Skin of body (tissue), 2 donors: ENCODE data around the gene RAD51. TPM values are rescaled to one million over a fixed set of nuclear protein-coding genes. Genes with fewer than 3 reads are reported as not detected.

Source experiments
- DNase-seq: peaks from one replicate; lab custom pipeline; 2025; lab: John Stamatoyannopoulos, UW
- total RNA-seq: library from RNA; depleted of rRNA; stranded (reverse); fragments of >200 nt; gene quantifications from one replicate; pipeline ENCODE4 v1.2.3, GENCODE V29; 2014

RAD51 gene
- total RNA-seq, 1 donor from 2014 or later = 3.7 TPM

DNA sequence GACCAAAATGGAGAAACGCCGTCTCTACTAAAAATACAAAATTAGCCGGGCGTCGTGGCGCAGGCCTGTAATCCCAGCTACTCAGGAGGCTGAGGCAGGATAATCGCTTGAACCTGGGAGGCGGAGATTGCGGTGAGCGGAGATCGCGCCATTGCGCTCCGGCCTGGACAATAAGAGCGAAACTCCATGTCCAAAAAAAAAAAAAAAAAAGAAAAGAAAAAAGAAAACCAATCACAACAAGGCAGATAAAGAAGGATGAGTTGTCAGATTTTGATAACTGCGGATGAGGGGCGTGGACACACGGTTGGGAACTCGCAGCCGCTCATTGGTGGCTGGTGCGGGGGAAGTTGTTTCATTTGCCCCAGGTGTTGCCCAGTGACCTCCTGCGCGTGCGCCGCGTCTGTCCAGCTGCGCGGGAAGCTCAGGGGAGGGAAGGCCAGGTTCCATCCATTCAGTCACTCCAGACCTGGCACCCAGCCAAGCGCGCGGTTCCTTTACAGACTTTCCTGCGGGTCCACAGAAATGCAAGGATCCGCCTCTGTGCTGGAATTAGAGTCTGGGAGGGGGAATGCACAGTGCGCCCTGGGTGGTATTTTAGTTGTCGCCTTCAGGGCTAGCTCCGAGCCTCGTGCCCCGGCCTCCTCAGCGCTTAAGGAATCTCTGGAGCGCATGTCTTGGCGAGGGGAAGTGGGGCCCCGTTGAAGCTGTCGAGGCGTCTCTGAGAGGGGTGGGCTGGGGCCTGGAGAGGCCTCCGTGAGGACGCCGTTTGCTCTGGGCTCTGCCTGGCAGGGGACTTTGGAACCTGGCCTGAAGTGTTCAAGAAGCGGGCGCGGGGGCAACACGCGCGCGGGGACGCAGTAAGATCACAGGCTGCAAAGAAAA is 68.2 kb downstream of the RAD51 start:
- peak; percentile 57 for DNase-seq

DNA sequence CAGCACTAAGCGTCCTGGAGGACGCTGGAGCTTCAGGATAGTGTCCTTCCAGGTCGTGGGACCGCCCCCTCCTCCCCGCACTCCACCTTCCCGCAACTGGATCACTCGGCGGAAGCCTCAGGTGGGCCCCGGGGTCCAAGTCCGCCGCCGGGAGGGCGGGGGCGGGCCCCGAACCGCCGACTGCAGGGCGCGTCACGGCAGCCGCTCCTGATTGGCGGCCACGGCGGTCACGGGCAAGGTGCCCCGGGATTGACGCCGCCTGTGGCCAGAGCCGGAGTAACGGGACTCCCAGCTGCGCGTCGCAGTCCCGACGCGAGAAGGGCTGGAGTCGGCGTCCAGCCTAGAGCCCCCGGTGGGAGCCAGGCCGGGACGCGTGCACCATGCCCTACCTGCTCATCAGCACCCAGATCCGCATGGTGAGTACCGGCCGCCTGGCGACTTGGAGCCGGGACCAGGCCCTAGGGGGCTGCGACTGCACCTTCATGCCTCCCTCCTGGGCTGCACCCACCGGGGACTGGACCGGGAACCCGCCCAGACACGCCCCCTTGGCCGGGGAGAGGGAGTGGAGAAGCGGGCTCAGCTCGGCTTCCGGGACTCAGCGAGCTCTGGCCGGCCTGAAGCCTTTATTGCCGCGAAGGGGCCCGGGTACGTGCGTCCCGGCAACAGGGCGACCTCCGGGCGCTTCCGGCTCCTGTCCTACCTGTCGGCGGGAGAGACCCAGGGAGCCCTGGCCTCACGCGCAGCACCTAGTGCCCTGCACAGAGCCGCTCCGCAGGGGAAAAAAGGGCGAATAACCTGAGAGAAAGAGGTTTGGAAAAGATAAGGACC is 69.0 kb downstream of the RAD51 start, which contains the start of gene GCHFR:
GCHFR (plus strand) TSS at position 268 of the 828 bp plus-strand sequence; CDS start at position 381, 113 bp downstream.
- peak; percentile 52 for DNase-seq

DNA sequence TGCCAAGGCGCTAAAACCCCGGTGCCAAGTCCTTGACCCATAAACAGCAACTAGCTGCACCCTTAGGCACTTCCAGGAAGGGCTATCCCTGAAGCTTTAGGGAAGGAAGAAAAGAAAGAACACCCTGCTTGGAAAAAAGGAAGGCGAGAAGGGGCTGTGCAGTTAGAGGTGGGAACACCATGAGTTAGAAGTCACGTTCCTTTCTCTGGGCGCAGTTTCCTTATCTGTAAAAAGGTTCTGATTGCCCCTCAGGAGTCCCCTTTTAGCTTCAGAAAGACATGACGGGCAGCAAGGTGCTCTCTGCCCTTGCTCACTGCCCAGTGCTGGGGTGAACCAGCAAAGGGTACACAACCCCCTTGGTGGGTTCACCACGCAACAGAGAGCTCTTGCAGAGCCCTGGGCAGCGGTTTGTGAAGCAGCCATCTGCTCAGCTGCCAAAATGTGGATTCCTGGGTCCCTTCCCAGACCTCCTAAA is 69.7 kb downstream of the RAD51 start:
- peak; percentile 51 for DNase-seq

DNA sequence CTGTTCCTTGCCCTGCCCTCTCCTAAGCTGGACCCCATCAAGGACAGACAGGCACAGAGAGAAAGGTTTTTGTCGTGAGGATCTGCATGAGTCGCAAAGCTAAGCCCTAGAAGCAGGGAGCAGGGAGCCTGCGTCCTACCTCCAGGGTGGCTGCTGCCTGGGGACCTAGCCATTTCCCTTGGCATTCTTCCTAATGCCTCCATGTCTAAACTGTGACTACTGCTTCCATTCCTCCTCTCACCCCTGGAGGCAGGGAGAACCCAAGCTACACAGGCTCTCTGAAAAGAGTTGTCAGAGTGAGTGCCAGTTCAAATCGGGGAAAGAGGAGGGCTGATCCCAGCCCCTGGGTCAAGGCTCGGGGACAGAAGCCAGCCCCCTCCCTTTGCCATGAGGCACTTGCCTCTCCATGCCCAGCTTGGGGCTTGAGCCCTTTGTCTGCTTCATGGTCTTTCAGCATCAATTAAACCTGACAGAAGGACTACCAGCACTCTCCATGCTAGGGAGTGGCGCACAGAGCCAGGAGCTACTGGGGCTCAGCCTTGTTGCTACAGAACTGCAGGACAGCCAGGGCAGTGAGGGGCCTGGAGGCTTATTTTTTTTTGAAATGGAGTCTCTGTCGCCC is 71.3 kb downstream of the RAD51 start:
- DNase-seq = no peak

DNA sequence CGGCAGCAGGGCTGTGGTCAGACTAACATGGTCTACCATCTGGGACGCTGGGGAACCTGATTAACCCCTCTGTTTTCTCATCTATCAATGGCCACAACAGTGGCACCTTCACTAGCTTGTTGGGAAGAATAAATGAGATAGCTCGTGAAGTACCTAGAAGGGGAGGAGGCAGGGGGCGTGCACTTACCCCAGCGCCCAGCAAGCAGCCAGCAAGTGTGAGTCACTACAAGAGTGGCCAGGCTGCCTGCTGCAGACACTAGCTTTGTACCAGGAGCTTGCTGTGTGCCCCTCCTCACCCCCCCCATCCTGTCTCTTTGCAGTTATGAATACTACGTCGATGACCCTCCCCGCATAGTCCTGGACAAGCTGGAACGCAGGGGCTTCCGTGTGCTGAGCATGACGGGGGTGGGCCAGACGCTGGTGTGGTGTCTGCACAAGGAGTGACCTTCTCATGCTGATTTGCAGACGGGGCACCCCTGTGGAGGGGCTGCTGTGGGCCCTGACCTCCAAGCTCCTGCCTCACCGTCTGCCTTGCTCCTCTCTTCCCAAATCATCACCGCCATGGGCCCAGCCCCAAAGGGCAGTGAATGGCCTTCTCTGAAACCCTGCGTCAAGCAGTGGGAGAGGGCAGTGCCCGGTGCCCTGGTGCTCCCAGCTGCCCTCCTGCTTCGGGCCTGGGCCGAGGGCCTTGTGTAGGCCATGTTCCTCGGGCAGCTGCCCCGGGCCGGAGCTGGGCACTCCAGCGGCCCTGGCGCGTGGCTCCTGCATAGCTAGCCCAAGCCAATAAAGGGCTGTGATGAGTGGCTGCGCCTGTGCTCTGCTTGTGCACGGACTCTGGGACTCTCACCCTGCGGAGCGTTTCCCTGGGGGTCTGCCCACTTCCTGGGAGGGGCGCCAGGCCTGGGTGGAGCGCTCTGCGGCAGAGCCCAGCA is 72.2 kb downstream of the RAD51 start:
- no peak for DNase-seq

DNA sequence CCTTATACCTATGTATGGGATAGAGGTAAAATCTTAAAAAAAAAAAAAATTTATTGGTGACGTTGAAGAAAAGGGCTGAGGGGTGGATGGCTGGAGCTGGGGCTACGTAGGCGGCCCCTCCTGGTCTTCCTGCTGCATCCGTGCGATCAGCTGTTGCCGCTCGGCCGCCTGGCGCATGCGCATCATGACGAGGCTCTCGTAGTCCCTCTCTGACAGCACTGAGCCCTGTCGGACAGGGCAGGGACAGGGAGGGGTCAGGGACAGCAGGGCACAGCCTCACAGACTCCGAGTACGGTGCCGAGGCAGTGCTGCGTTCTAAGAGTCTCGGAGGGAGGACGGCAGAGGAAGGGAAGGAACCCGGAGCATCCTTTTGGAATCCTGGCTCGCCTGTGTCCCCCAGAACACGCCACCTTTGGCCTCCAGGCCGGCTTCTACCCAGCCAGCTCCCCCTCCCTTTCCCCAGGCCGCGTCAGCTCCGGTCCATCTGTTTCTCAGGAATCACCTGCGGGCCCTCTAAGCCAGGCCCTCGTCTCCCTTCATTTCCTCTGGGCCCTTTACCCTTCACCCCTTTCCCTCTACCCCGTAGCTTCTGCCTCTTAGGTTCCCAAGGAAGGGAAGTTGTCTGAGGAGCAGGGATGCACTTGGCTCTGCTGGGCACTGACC is 73.0 kb downstream of the RAD51 start:
- DNase-seq = no peak

DNA sequence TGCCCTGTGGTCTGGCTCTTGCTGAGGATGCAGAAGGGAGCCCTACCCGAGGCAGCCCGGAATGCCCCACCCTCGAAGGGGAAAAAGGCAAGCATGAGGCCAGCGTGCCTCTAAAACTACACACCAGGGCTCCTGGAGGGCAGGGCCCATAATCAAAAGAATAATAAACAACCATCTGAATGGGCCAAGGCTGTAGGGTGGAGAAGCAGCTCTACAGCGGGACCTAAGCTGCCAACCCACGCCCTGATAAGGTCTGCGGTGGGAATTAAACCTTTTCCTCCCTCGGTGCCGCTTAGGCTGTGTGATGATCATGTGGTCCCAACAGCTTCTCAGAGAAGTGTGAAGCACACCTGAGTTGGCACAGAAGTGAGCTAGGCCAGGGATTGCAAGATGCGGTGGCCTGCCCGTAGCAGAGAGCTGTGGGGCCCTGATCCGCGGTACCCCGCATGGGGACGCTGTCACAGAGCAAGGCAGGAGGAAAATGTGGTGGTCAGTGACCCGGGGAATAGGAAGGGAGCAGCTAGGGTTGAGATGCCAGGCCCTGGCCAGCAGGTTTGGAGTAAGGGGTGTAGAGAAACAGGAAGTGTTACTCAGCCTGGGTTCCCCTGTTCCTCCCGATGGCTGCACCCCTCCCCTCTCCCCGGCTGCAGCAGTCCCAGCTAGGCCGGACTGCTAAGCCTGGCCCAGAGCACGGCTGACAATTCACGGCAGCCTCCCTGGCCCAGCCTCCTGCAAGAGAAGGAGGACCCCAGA is 73.7 kb downstream of the RAD51 start:
- no peak for DNase-seq

DNA sequence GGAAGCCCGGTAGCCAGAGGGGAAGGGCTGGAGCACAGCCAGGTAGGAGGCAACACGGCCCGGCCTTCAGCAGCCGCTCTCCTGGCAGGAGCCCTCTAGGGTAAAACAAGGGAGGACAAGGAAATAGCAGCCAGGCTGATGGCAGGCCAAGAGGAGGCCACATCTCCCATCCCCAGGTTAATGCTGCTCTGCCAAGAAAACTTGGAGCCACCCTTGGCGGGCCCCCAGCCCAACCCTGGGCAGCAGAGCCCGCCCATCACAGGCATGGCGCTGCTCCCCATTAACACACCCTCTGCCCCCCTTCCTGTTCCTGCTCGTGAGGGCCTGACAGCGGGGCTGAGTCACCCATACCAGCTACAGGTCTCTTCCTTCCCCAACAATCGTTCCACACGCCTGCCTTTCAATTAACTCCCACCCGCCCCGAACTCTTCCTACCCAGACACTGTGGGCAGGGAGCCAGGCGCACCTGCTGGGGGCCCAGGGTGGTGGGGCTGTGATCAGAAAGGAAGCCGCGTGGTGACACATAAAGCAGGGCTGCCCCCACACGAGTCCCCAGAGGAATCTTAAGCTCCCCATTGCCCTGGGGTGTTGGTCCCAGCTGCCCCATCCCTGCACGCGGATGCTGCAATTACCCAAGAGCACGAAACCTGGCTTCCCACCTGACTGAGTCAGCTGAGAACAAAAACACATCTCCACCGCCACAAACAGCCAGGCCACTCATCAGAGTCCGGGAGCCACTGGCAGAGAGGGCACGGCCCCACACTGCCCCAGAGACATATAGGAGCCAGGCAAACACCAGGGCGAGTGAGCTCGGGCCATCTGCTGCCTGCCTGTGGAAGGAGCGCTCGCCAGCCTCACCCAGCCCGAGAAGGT is 74.5 kb downstream of the RAD51 start, which contains the start of gene C15orf62:
C15orf62 (plus strand) TSS at position 707 of the 873 bp plus-strand sequence. CDS start 516 bp downstream, outside the sequence.
- no peak for DNase-seq

DNA sequence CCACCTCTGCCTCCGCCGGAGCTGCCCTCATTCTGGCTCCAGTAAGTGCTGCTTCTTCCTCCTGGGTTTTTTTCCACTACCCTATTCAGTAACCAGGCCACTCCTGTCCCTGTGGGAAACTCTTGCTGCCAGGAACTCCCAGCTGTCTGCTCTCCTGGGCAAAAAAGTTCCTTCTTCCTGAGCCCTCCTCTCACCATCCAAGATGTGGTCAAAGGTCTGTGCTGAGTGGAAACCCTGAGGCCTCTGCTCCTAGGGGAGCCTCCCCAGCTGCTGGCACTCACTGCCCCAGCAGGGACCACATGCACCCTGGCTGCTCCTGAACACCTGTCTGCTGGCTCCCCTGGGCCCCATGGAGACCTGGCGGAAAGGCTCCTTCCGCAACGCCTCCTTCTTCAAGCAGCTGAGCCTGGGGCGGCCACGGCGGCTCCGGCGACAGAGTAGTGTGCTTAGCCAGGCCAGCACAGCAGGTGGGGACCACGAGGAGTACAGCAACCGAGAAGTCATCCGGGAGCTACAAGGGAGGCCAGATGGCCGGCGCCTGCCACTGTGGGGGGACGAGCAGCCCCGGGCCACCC is 75.3 kb downstream of the RAD51 start:
- DNase-seq = no peak

DNA sequence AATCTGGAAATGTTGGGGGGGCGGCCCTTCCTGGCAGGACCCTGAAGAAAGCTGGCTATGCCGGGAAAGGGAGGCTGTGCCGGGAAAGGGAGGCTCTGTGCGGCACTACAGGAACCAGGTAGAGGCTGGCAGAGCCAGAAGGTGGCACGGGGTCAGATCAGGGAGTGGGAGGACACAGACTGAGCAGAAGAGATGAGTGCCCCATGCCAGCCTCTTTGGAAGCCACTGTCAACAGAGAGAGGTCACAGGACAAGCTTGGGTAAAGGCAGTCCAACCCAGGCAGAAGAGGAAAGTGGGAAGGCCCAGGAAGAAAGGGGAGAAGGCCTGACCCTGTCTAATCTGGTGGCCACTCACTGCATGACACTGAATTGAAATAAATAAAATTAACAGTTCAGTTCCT is 76.3 kb downstream of the RAD51 start:
- DNase-seq = no peak

DNA sequence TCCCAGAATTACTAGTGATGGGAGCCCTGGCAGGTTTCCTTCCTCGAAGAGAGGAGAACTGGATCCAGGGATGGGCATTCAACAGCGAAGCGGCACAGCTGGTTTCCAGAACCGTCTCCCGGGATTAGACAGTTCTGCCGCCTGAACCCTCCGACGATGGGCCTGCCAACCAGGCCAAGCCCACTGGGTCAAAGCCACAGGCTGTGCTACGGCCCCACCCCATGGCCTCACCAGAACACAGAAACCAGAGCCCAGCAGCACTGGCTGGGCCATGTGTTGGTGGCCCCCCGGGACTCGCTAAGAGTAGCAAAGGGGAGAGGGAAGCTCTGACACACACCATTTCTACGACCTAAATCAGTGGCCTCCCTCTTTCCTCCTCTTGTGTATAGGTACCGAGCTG is 77.0 kb downstream of the RAD51 start:
- DNase-seq = no peak

DNA sequence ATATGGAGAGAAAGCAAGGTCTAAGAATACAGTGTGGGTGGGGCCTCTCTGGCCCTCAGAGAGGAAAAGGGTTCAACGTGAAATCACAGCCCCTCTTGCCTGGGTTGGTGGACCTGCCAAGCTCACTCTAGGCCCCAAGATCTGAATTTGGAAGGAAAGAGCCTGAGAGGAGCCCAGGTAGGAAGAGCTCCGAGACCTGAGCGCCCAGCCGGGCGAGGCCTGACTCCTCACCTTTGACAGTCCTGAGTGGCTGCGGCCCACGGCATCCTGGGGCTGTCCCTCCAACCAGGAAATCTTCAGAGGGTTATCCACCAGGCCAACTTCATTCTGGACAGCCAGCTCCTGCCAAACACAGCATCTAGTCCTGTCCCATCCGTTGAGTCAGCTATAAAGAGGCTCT is 78.5 kb downstream of the RAD51 start:
- no peak for DNase-seq

DNA sequence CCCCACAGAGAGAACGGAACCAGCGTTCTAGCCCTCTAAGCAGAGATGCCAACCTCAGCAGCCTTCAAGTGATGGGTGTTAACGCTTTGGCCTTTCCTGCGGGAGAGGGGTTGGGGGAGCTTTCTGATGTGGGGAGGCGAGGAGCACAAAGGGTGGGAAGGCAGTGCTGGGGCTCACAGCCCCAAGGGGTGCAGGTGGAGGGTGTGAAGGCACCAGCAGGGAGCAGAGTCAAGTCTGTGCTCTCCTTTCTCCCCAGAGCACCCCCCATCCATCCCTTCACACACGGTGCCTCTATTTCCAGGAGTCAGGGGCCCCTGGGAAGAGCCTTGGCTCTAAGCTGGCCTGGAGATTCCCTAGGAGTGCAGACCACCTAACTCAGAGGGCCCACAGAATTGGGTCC is 78.9 kb downstream of the RAD51 start:
- no peak for DNase-seq

DNA sequence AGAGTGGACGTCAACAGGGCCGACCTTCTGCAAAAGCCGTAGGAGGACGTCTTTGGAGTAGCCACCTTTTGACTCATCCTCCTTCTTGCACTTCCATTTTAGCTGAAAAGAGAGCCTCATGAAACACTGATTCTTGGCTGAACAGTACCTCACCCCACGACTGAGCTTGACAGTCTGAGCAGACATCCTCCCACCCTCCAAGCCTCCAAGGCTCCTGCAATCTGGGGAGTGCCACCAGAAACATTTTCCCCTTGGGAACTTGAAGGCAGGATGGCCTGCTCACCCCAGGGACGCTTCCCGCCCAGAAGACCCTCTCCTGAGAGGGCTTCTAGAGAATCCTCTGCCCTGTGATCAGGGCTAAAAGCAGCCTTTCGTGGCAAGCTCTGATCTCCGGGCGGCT is 80.0 kb downstream of the RAD51 start:
- no peak for DNase-seq

DNA sequence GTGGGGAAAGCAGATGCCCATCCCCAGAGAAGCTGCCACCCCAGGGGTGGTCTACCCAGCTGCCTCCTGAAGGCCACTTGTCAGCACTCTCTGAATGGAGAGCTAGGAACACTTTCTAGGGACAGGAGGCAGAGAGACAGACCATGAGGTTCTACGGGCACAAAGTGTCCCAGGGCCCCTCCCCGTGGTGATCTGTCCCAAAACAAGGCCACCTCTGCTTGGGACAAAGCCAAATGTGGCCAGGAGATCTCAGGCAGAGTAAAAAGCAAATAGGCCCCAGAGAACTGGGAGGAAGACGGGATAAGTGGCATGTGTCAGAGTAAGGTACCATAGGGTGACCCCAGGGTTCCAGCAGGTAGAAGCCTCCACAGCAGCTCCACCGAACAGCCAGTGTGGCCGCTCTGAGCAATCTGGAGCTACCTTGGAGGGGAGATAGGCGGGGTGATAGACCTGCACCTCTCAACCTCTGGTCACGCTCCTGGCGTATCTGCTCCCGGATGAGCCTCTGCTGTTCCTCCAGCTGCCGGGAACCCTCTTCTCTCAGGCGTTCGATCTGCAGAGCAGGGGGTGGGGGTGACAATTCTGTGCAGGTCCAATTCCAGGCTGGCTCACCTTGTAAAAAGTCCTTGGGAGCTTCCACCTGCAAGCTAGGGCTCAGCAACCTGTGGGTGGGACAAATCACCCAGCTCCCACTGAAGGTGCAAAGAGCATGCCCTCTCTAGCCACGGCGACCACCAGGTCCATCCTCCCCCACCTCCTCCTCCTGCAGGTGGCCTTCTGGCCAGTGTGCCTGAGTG is 81.0 kb downstream of the RAD51 start:
- no peak for DNase-seq

DNA sequence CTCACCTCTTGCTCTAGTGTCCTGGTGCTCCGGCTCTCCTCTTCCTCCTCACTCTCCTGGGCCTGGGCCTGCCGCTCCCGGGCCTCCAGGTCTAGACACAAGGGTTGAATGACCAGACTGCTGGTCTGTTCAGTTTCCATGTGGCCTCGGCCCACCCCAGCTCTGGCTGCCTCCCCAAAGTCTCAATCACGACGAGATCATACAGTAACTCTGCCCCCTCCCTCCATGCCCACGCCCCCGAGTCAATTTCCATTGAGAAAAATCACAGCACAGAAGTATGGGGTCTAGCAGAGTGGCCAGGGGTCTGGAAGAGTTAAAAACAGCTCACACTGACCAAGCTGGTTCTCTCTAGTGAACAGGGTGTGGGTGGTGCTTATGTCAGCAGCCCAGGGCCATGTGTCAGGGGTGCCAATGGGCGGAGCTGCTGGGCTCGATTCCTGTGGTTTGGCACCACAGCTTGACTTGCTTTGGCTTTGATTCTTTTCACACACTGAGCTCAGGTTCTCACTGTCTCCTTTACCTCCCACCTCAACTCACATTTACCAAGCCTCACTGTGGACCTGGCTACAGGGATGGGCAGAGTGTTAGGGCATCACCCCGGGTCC is 81.7 kb downstream of the RAD51 start:
- no peak for DNase-seq
